Kidney (tissue), 14 donors: ENCODE data around the gene STAB2. TPM values are rescaled to one million over a fixed set of nuclear protein-coding genes. Genes with fewer than 3 reads are reported as not detected.

ENCODE experiments used
- DNase-seq, 5 donors: peaks; one replicate each; pipeline ENCODE4 v3.0.0-alpha.2; 2013 to 2020
- FAIRE-seq: peaks from 2 replicates; lab custom pipeline; 2012; peaks lifted over from hg19 to GRCh38; lab: Jason Lieb, UNC
- H3K27ac ChIP-seq, 2 donors: one replicate each; pipeline ENCODE4 v1.7.0; 2013; ENCODE audit warnings: low read depth in 2 of 2, low read length in 2 of 2, inconsistent platforms in 1 of 2
- H3K27me3 ChIP-seq: one replicate; pipeline ENCODE4 v1.7.1; 2013; ENCODE audit warnings: low read length, inconsistent platforms; ENCODE audit not compliant: control insufficient read depth, insufficient read depth
- H3K36me3 ChIP-seq, 3 donors: one replicate each; pipeline versions ENCODE4 v1.7.0 to v1.7.1; 2013; ENCODE audit warnings: low read length in 3 of 3, control low read depth in 1 of 3, inconsistent platforms in 1 of 3; ENCODE audit not compliant: insufficient read depth in 3 of 3, control insufficient read depth in 2 of 3
- H3K4me1 ChIP-seq, 3 donors: one replicate each; pipeline versions ENCODE4 v1.7.0 to v1.7.1; 2013; ENCODE audit warnings: low read length in 3 of 3, inconsistent platforms in 1 of 3, low read depth in 1 of 3; ENCODE audit not compliant: control insufficient read depth in 2 of 3, insufficient read depth in 2 of 3
- H3K4me3 ChIP-seq, 3 donors: one replicate each; pipeline versions ENCODE4 v1.7.0 to v1.8.1; 2013; ENCODE audit warnings: low read length in 3 of 3, control low read depth in 1 of 3, inconsistent platforms in 1 of 3
- H3K9ac ChIP-seq, 3 donors: one replicate each; pipeline versions ENCODE4 v1.7.0 to v1.7.1; 2013; ENCODE audit warnings: low read length in 3 of 3, control low read depth in 1 of 3, inconsistent platforms in 1 of 3
- H3K9me3 ChIP-seq, 3 donors: one replicate each; pipeline versions ENCODE4 v1.7.0 to v1.7.1; 2013; ENCODE audit warnings: low read length in 3 of 3, control low read depth in 1 of 3, inconsistent platforms in 1 of 3; ENCODE audit not compliant: control insufficient read depth in 2 of 3, insufficient read depth in 1 of 3
- CTCF ChIP-seq: IDR thresholded peaks from 3 replicates; pipeline ENCODE4 v1.5.1; 2012; ENCODE audit warnings: mild to moderate bottlenecking, moderate library complexity, borderline replicate concordance; ENCODE audit not compliant: insufficient read depth; ENCODE audit errors: extremely low read depth
- intact Hi-C: fragments of 100-400 bp; cut with DNase I; formaldehyde crosslinking; loops from one replicate; pipeline ENCODE4 v1.11.1; 2022
- polyA plus RNA-seq: library from polyadenylated mRNA; stranded (reverse); fragments of 350-450 nt; fragmentation: Illumina TruSeq; extraction: RNeasy Lipid Tissue Mini Kit (QIAGEN cat#74804); gene quantifications from one replicate; pipeline ENCODE4 v1.2.3, GENCODE V29; 2014; ENCODE audit warnings: low read depth, low replicate concordance; ENCODE audit not compliant: insufficient read depth
- total RNA-seq: library from RNA; stranded (reverse); fragmentation: NEBNext Ultra II Directional; extraction: Animal tissue kit (Norgen Biotek cat#: 25700); gene quantifications from one replicate; pipeline ENCODE4 v1.2.1, GENCODE V29; 2021
- donor health status: control.
- donor health status: control.
- donor health status: control.
- donor health status: control.
- donor health status: control.
- donor health status: DM: yes; HTN: yes; CAD: no.
- donor health status: Normal renal cell carcinoma (clear cell type).

The STAB2 gene
- total and polyA plus RNA-seq, 2 donors from 2014 or later, result 0.16 TPM; not detected in 1

GRCh38 chr12:103656291-103656690 is 69.2 kb downstream of the STAB2 start:
- no peaks in the 10 kb centered on the region for H3K4me1 ChIP-seq
- no peaks in the 10 kb centered on the region for H3K27me3 ChIP-seq
- DNase-seq (no peak), FAIRE-seq (no peak)
- H3K9ac ChIP-seq, result no peak overlapping the region
- no peak overlapping the region for H3K4me3 ChIP-seq
- TF ChIP-seq CTCF, result no peak
- no peaks in the 10 kb centered on the region for H3K36me3 ChIP-seq
- no peak overlapping the region for H3K27ac ChIP-seq
- intact Hi-C loops, result no loop called here
- H3K9me3 ChIP-seq, result no peaks in the 10 kb centered on the region

GRCh38 chr12:103657331-103657730 is 70.3 kb downstream of the STAB2 start:
- intact Hi-C loops, result no loop called here
- no peak for FAIRE-seq

GRCh38 chr12:103664626-103665025 is 77.6 kb downstream of the STAB2 start:
- no peaks in the 10 kb centered on the region for H3K36me3 ChIP-seq
- intact Hi-C loops, result no loop called here
- no peak for TF ChIP-seq CTCF
- H3K4me1 ChIP-seq, result no peaks in the 10 kb centered on the region
- DNase-seq (no peak), FAIRE-seq (no peak)
- H3K9ac ChIP-seq, result no peak overlapping the region
- H3K9me3 ChIP-seq, result no peaks in the 10 kb centered on the region
- no peaks in the 10 kb centered on the region for H3K27me3 ChIP-seq
- no peak overlapping the region for H3K4me3 ChIP-seq
- no peak overlapping the region for H3K27ac ChIP-seq

More at GRCh38 chr12:103657331-103657730, 70.3 kb downstream of the STAB2 start:
- Histone ChIP-seq H3K27ac (no peak overlapping the region), H3K9ac (no peak overlapping the region), H3K9me3 (no peaks in the 10 kb centered on the region), H3K4me1 (no peaks in the 10 kb centered on the region), H3K36me3 (no peaks in the 10 kb centered on the region), H3K4me3 (no peak overlapping the region), H3K27me3 (no peaks in the 10 kb centered on the region)
- DNase-seq, result no peak
- TF ChIP-seq CTCF, result no peak

GRCh38 chr12:103665971-103666370 is 78.9 kb downstream of the STAB2 start:
- H3K27me3 ChIP-seq, result no peaks in the 10 kb centered on the region
- no peak for FAIRE-seq
- TF ChIP-seq CTCF, result no peak

More at GRCh38 chr12:103665971-103666370, 78.9 kb downstream of the STAB2 start:
- Histone ChIP-seq H3K27ac (no peak overlapping the region), H3K9me3 (no peaks in the 10 kb centered on the region), H3K4me3 (no peak overlapping the region), H3K36me3 (no peaks in the 10 kb centered on the region), H3K4me1 (no peaks in the 10 kb centered on the region), H3K9ac (no peak overlapping the region)
- DNase-seq, result no peak
- intact Hi-C loops, result no loop called here
